ENCODE measurements around the gene CARF.

DNA sequence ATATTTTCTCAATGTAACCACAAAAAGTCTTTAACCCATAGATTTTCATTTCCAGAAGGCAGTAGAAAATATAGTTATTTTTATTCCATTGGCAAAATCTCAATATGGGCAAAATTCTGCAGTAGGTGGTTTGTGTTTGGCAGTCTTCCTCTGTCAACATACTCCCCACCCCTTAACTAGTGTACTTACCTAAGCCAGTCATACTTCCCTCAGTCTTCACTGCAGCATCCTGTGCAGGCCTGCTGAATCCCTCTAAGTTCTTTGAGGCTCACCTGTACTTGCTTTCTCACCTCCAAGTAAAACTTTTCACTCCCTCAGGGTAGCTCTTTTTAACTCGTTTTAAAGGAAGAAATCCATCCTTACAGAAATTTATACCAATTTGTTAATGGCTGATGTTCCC is 6.8 kb downstream of the CARF start:
- TF ChIP-seq ISL1 (CRISPR knock-in tag; IDR thresholded peaks at IDR 0.05), result no peak
- TF ChIP-seq ZNF70 (CRISPR knock-in tag; IDR thresholded peaks at IDR 0.05), result no peak
- no peak for TF ChIP-seq ZNF565 (CRISPR knock-in tag; conservative IDR thresholded peaks at IDR 0.05; ENCODE audit: low read depth)
- no peak for TF ChIP-seq TSHZ2 (CRISPR knock-in tag; IDR thresholded peaks at IDR 0.05)
- TF ChIP-seq SNAI2 (CRISPR knock-in tag; IDR thresholded peaks at IDR 0.05), result no peak
- no peak for TF ChIP-seq CSDC2 (CRISPR knock-in tag; IDR thresholded peaks at IDR 0.05)
